GM18870 (cell line): ENCODE data around the gene CNNM1.

Experiments
- ATAC-seq: cut with Tn5 transposase; IDR thresholded peaks from one replicate; pipeline ENCODE4 v1.9.1; 2021; ENCODE audit warnings: moderate library complexity; ENCODE audit not compliant: unreplicated experiment

CNNM1 gene

GRCh38 chr10:99329304-99329553 is at the start of gene CNNM1:
CNNM1 (plus strand) TSS chr10:99329356; CDS start chr10:99329388, 32 bp downstream.
- ATAC-seq = no peak

GRCh38 chr10:99279626-99280111 is 49.5 kb upstream of the CNNM1 start:
- peak; percentile 37 for ATAC-seq

- peak; percentile 68 for ATAC-seq
Measured at GRCh38 chr10:99280472-99280871, 48.7 kb upstream of the CNNM1 start.

- no peak for ATAC-seq
Measured at GRCh38 chr10:99285881-99286280, 43.3 kb upstream of the CNNM1 start.

- no peak for ATAC-seq
Measured at GRCh38 chr10:99290306-99290705, 38.9 kb upstream of the CNNM1 start.

- ATAC-seq = no peak
Measured at GRCh38 chr10:99292159-99292558, 37.0 kb upstream of the CNNM1 start.

- no peak for ATAC-seq
Measured at GRCh38 chr10:99296605-99297004, 32.6 kb upstream of the CNNM1 start.

- no peak for ATAC-seq
Measured at GRCh38 chr10:99297033-99297432, 32.1 kb upstream of the CNNM1 start.

GRCh38 chr10:99303899-99304861 is 25.0 kb upstream of the CNNM1 start:
- no peak for ATAC-seq

- no peak for ATAC-seq
Measured at GRCh38 chr10:99304862-99305229, 24.3 kb upstream of the CNNM1 start.

- ATAC-seq = no peak
Measured at GRCh38 chr10:99312501-99312900, 16.7 kb upstream of the CNNM1 start.

GRCh38 chr10:99315853-99316252 is 13.3 kb upstream of the CNNM1 start:
- no peak for ATAC-seq

GRCh38 chr10:99316374-99316773 is 12.8 kb upstream of the CNNM1 start:
- no peak for ATAC-seq

- ATAC-seq = no peak
Measured at GRCh38 chr10:99318048-99318447, 11.1 kb upstream of the CNNM1 start.

- no peak for ATAC-seq
Measured at GRCh38 chr10:99318475-99318874, 10.7 kb upstream of the CNNM1 start.

- no peak for ATAC-seq
Measured at GRCh38 chr10:99325281-99325680, 3.9 kb upstream of the CNNM1 start.

- no peak for ATAC-seq
Measured at GRCh38 chr10:99326871-99327270, 2.3 kb upstream of the CNNM1 start.

GRCh38 chr10:99328579-99329303 is 415 bp upstream of the CNNM1 start:
- no peak for ATAC-seq

- ATAC-seq = no peak
Measured at GRCh38 chr10:99329554-99330346, 594 bp downstream of the CNNM1 start.

- no peak for ATAC-seq
Measured at GRCh38 chr10:99330347-99330924, 1.3 kb downstream of the CNNM1 start.

- no peak for ATAC-seq
Measured at GRCh38 chr10:99331207-99331803, 2.1 kb downstream of the CNNM1 start.
